GM18502 (cell line): Measurements from ENCODE around the gene SBF1.

Experiments
- ATAC-seq: cut with Tn5 transposase; IDR thresholded peaks from one replicate; pipeline ENCODE4 v1.9.1; 2021; ENCODE audit warnings: mild to moderate bottlenecking; ENCODE audit not compliant: unreplicated experiment, poor library complexity

The SBF1 gene

DNA sequence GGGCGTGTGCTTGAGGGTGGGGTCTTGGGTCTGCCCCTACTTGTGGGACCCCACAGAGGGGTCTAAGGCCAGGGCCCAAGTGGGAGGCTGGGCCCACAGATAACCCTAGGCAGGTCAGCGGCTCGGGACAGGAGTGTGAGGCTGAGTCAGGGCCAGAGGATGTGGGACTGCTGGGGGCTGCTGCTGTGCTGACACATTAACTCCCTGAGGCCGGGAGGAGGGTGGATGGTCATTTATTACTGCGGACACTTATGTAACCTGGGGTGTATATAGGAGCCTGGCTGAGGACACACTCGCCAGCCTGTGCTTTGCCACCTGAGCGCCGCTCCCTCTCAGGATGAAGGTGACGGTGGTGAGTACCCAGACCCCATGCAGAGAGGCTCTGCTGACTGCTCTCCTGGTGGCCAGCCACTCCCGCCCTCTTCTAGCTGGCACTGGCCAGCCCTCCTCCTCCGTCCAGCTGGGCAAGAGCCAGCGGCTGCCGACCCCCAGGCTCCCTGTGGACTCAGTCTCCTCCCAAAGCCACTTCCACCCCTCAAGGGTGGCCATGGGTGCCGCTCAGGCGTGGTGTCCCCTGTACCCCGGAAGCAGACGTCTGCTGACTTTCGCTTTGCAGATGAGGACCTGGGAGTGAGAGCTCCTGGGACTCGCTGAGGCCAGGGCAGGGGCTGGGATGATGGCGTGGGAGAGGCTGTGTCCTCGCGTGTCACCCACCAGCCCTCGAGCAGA is 11.9 kb upstream of the SBF1 start, which contains the start of gene MIOX:
Gene MIOX, plus strand, starts transcription at position 299 of the 729 bp plus-strand sequence. Its CDS starts 39 bp downstream, at position 338.
- ATAC-seq: no peak

DNA sequence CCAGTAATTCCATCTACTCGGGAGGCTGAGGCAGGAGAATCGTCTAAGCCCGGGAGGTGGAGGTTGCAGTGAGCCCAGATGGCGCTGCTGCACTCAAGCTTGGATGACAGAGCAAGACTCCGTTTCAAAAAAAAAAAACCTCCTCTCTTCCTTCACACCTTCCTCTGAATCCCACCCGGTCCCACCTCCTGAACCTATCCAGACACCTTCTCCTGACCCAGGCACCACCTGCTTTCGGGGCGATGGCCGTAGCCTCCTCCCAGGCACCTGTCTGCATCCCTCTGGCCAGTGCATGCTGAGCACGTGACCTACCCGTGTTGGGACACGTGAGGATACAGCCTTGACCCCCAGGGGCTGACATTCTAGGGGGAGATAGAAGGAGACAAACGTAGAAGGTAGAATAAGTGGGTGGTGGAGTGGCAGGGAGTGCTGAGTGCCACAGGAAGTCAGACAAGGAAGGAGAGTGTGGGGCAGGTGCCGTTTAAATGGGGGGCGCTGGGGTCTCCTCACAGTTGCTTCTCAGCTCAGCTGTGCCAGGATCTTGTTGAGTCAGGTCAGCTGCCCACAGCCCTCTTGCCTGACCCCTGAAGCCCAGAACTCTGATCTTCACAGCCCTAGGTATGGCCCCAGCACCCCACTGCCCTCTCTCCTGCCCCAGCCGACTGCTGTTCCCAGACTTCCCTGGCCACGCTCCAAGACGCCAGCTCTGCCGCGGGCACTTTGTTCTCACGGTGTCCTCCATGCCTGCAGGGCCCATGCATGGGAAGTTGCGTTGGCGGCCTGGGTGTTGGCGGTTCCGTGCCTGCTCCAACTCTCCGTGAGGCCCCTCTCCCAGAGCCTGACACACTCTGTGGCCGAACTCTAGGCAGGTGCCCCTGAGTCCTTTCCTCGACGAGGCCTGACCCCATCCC is 10.6 kb upstream of the SBF1 start:
- ATAC-seq: no peak

DNA sequence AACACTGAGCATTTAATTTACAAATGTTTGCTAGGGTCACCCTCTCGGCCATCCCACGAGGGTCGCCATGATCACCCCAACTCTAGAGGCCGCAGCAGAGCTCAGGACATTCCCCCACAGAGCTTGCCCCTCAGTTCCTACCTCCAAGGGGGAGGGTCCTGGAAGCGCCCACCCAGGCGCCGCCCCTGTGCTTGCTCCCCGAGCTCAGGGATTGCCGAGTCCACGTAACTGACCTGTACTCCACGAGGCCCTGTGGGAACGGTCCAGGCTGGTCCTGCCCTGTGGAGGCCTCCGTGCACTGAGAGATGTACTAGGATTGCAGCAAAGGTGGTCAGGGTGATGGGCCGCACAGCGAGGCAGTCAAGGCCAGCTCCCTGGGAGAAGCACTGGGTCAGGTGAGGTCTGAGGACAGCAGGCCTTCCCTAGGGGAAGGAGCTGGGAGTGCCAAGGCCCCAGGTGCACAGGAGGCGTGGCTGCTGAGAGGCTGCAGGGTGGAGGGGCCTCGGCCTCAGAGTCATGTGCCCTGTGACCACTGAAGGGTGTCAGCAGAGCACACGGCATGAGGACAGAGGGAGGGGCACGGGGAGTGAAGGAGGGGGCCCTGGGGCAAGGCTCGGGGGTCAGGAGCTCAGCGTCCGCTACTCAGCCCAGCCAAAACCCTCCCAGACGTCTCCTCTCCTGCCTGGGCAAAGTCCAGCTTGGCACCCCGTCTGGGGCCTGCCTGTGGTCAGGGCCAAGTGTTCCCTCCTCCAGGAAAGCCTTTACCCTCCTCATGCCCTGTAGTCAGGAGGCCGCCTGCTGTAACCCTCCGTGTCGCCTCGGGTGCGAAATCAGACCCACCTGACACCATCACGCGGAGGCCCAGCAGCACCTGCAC is 9.4 kb upstream of the SBF1 start:
- no peak for ATAC-seq

DNA sequence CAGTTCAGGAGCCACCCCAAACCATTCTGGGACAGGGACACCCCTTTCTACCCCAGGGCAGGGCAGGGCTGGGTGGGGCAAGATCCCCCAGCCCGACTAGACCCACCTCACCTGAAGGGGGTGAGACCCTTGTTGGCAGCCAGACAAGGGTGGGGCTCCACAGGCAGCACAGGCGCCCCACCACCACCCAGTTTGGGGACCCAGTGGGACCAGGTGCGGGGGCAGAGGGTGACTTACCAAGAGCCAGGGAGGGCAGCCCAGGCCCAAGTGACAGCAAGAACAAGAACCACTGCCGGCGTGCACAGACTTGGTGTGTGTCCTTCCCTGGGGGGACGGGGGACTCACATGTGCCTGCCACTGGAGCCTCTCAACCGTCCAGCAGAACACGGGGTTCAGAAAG is 8.7 kb upstream of the SBF1 start:
- no peak for ATAC-seq

DNA sequence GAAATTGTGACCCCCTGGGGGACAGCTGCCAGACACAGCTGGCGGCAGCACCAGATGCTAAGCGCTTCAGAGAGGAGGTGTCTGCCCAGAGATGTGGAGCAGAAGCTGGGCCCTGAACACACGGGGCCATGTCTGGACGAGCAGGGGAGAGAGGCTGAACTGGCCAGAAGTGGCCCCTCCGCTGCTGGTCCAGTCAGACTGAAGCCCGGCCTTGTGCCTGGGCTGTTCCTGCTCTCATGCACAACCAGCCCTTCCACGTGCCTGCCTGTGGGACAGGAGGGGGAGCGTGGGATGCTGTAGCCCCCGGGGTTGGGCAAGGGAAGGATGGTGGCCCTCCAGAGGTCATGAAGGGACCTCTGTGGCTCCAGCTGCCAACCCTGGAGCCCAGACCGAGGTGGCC is 8.3 kb upstream of the SBF1 start:
- no peak for ATAC-seq

DNA sequence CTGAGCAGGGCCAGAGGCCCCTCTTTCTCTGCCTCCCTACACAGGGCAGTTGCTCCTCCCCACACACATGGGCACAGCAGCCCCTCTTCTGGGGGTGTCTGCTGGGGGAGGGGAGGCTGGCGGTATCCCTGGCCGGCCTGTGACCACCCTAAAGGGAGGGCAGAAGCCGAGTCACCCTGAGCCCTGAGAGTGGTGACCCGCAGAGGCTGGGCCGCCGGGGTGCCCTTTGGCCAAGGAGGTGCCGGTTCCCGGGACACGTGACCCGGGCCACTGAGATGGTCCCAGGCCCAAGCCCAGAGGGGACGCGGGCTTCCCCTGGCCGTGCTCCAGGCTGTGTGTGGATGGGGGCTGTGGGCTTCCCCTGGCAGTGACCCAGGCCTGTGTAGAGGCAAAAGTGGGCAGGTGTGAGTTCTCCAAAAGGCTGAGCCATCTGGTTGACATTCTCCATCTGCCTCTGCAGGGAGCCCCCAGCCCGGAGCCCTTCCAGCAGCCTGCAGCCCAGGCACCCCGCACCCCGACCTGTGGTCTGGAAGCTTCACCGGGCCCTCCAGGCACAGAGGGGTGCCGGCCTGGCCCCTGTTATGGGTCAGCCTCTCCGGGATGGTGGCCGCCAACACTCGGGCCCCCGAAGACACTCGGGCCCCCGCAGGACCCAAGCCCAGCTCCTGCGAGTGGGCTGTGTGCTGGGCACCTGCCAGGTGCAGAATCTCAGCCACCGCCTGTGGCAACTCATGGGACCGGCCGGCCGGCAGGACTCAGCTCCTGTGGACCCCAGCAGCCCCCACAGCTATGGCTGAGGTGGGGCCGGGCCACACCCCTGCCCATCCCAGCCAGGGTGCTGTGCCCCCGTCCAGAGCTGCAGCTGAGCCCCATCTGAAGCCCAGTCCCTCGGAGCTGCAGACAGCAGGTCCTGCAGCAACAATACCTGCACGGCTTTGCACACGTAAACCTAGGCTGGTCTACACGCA is 7.6 kb upstream of the SBF1 start:
- no peak for ATAC-seq

DNA sequence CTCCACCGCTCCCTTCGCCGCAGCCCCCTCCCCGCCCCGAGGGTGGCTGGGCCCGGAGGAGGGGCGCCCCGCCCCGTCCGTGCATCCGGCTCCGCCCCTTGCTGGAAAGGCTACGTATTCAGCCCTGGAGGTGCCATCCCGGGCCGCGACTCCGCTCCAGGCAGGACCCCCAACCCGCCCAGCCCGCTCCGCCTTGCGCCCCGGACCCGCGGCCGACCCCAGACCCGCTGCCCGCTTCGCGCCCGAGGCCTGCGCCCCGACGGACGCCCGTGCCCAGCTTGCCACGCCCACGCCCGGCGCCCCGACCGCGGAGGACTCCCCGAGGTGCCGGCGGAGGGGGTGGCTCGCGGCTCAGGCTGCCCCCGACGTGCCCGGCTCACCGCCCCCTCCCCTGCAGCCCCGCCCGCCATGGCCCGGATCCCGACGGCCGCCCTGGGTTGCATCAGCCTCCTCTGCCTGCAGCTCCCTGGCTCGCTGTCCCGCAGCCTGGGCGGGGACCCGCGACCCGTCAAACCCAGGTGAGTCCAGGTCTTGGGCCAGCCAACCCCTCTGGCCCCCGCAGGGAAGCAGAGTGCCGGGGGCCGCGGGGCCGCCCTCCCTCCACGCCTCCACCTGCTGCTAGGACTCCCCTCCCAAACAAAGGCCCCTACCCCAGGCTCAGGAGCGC is 6.7 kb upstream of the SBF1 start, which contains the start of gene ADM2:
Gene ADM2, plus strand, starts transcription at position 104 of the 667 bp plus-strand sequence. Its CDS starts 305 bp downstream, at position 409.
- no peak for ATAC-seq

DNA sequence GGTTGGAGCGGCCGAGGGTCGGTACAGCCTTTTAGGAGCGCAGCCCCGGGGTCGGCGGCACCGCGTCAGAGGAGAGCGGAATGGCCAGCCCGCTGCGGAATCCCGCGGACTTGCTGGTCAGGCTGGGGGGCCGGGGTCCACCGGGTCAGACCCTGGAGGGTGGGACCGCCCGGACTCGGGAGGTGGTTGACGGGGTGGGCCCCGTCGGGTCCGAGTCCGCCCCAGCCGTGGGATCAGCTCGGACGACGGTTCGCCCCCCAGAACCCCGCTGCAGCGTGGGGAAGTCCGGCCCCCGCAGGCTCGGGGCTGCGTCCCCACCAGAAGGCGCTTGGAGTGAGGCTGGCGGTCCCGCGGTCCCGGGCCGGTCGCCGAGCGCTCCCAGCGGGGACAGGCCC is 6.2 kb upstream of the SBF1 start:
- ATAC-seq: no peak

DNA sequence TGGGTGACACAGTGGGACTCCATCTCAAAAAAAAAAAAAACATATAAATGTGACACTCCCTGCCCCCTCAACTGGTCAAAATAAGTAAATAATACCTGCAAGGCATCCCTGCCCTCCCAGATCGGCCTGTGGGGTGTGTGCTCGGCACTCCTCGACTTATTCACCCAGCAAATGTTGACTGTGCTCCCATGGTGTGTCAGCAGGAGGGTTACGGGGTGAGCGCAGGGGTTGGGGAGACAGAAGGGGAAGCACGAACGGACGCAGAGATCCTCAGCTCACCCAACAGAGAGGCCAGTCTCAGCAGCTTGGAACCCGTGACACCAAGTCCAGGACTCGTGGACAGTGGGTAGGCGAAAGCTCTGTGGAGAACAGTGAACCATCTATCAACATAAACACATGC is 4.9 kb upstream of the SBF1 start:
- ATAC-seq: no peak

DNA sequence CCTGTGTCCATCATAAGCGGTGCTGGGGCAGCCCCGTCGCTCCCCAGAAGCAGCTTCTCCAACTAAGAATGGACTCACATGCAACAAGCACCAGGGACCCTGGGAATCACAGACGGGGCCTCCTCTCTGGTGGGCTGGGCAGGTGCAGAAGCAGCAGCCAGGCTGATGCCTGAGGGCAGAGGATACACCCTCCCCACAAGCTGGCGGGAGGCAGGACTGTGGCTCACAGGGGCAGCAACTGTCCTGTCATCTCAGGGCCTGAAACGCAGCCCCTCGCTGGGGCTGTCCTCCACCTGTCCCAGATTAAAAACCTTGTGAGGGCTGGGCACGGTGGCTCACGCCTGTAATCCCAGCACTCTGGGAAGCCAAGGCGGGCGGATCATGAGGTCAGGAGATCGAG is 3.1 kb upstream of the SBF1 start:
- ATAC-seq: no peak

DNA sequence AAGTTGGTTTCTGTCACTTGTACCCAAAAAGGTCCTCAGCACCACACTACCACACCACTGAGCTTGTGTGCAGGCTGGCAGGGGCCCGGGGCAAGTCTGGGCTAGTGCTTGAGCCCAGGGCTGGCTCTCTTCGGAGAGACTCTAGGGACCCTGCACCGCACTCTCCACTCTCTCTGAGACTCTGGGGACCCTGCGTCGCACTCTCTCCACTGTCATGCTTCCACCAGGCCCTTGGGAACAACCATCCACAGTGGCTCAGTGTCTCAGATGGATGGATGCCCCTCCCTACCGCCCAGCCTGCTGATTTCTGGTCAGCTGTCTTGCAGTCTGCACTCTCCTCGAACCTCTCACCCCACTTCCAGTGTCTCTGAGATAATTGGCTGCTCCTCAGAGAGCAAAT is 2.0 kb upstream of the SBF1 start:
- ATAC-seq: no peak

DNA sequence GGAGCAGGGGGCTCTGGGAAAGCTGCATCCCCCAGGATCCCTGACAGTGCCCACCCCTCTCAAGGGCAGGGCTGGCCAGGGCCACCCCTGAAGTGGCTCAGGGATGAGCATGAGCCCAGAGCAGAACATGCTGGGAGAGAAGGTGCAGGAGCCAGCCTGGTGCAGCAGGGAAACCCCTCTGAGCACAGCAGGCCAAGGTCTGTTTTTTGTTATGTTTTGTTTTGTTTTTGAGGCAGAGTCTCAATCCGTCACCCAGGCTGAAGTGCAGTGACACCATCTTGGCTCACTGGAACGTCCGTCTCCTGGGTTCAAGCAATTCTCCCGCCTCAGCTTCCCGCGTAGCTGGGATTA is 792 bp upstream of the SBF1 start:
- ATAC-seq: no peak

DNA sequence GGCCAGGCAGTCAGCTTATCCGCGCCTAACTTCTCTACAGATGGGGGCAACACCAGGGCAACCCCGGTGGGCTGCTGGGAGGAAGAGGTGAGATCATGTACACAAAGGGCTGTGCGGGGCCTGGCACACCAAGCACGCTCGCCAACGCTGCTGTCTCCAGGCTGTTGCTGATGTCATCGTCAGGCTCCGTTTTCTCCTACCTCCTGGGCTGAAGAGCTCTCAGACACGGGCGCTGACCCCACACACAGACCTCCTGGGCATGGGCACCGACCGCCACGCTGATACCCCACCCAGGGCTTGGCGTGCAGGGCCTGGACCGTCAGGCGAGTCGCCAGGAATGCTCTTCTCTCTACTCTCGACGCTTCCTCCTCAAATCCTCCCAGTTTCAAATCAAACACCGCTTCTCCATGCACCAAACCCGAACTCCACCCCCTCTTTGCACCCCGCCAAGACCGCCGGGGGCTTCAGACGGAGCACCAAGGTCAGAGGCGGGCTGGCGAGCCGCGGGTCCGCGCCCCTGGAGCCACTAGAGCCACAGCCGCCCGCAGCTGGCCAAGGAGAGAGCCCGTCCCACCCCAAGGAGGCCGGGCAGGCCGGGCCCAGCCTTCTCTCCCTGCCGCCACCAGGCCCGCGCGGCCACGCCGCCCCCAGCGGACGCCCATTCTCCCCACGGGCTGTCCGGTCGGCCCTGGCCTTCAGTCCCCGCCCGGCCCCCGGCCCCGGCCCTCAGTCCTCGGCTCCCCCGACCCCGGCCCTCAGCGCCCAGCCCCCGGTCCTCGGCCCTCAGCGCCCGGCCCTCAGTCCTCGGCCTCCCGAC is 772 bp downstream of the SBF1 start:
- no peak for ATAC-seq

DNA sequence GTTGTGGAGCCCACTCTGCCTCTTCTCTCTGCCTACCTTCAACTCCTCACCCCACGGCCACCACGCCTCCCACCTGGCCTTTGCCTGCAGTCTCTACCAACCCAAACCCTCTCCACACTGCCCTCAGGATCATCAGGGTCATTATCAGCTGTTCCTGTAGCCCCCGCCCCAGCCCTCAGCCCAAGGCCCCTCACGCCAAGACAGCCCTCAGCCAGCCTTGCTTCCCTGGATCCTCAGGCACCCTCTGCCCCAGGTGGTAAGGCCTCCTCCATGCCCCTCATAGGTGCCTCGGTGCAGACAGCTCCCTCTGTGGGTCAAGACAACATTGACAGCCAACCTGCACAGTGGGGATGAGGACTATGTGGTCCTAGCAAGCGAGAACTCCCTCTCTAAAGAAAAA is 1.7 kb downstream of the SBF1 start:
- ATAC-seq: no peak

DNA sequence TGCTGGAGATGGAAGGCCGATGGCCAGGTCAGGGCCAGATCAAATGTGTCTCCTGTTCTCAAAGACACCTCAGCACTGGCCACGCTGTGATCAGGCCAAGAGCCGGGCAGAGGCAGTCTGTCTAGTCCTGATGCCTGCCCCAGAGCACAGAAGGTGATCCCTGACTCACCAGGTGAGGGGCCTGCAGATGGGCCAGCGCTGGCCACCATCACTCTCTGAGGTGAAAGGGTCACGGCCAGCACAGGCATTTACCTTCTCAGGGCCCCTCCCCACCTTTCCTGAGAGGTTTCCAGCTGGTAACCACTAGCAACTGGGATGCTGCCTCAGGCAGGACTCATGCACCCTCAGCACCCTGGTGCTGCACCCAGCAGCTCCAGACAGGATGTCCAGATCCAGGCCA is 2.9 kb downstream of the SBF1 start:
- no peak for ATAC-seq

DNA sequence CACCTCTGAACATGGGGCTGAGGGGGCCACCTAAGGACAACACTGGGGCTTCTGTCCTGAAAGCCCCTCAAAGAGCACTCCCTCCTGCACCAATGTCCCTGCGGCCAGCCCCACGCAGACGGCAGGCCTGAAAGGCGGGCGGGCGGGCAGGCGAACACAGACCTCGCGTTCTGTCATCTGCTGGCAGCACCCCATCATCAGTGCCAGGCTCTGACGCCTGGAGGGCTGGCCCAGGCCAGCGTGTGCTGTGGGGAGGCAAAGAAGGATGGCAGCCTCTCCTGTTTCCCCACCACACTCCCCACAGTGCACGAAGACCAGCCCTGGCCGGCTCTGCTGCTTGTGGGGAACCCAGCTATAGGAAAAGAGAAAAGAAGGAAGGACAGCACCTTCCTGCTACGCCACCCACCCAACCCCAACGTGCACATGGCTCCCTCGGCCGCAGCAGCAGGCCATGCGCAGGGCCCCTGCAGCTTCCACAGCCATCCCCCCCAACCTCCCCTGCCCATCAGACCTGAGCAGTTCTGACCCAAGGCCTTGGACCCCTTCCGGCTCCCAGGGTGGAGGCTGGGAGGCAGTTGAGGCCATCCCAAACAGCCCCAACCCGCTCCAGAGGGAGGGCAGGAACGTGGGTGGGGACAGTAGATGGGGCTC is 3.5 kb downstream of the SBF1 start:
- ATAC-seq: no peak

DNA sequence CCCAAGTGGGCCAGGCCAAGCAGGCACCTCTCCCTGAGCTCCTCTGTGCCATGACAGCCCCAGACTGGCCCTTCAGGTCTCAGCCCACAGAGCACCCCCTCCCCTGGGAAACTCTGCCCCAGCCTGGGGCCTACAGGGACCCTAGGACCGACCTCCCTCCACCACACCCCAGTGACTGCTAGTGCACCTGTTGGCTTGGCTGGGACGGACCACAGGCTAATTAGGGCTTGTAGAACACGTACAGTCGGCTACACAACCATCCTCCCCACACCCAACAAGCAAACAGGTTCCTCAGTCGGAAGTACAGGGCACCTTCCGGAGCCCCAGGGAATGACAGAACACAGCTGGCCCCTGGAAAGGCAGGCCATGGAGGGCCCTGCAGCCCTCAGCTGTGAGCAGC is 4.3 kb downstream of the SBF1 start:
- ATAC-seq: no peak
